ENCODE results near the gene PRSS33. TPM values are rescaled to one million over a fixed set of nuclear protein-coding genes. Genes with fewer than 3 reads are reported as not detected.

PRSS33 gene
- total and polyA plus RNA-seq, 9 of the 15 experiments (the other 6 are each of a cell fraction or from before 2014, with no cell fraction given) = not detected

- ChIA-PET POLR2A (interaction anchor here (1.7 to 9.0 kb wide), 3 partner anchors 8 to 13 kb away, joined by 5 to 96 read pairs (median 8); partner anchors contain the start of gene SRRM2), CTCF (ENCODE audit: low intra/inter-chr PET ratio) (no interaction called here)
- no peak for FAIRE-seq
- Histone ChIP-seq H3K4me2 (ENCODE audit: insufficient read depth, low read length) (no peak overlapping the region), H2AFZ (ENCODE audit: low read depth, low read length) (no peak overlapping the region), H3K27me3 (ENCODE audit: control insufficient read depth in 2 of 2, insufficient read depth in 2 of 2, low read length in 2 of 2) (no peaks in the 10 kb centered on the region), H3K4me1 (replicated peaks in 1 of 2; ENCODE audit: control insufficient read depth in 2 of 2, insufficient read depth in 2 of 2, low read length in 2 of 2) (peaks cover 3 to 21% of the 10 kb centered on the region in 2 experiments; a peak in 4 of 5 replicates), H3K79me2 (ENCODE audit: control insufficient read depth, insufficient read depth, low read length) (peaks cover 95% of the 10 kb centered on the region), H3K36me3 (ENCODE audit: control insufficient read depth, insufficient read depth, low read length) (peaks cover 100% of the 10 kb centered on the region), H3K9ac (ENCODE audit: insufficient read depth in 1 of 2, low read depth in 2 of 2, low read length in 2 of 2) (no peak overlapping the region), H3K9me1 (ENCODE audit: control insufficient read depth, insufficient read depth, low read length) (no peaks in the 10 kb centered on the region), H4K20me1 (replicated peaks; ENCODE audit: control insufficient read depth, insufficient read depth, low read length) (peaks cover under 1% of the 10 kb centered on the region; the same call in 1 of the 2 replicates), H3K9me3 (replicated peaks; ENCODE audit: control insufficient read depth, insufficient read depth, low read depth, low read length) (peaks cover 20% of the 10 kb centered on the region), H3K4me3 (no peak overlapping the region), H3K27ac (ENCODE audit: extremely low read depth, low read depth, low read length) (no peak overlapping the region)
- DNase-seq (ENCODE audit: extremely low read depth in 1 of 4, low spot score in 3 of 4) = no peak
- ATAC-seq = no peak
- intact Hi-C loops (cut with micrococcal nuclease) = no loop called here
- WGBS (ENCODE audit: insufficient coverage, low coverage, missing lambda C conversion rate) = 97% methylated on average over 6 of the region's 6 CpGs
- in situ Hi-C loops (cut with MboI) = no loop called here
- BruUV-seq (replicated peaks) = no TSS peak
- TF ChIP-seq BCL6 (CRISPR knock-in tag; IDR thresholded peaks at IDR 0.05) (no peak), ZNF583 (CRISPR knock-in tag; IDR thresholded peaks at IDR 0.05) (no peak), HLTF (IDR thresholded peaks at IDR 0.05) (no peak), TEAD4 (IDR thresholded peaks at IDR 0.05; ENCODE audit: low read length) (no peak), TEAD4 (CRISPR knock-in tag; IDR thresholded peaks at IDR 0.05; ENCODE audit: borderline replicate concordance) (no peak), RREB1 (CRISPR knock-in tag; IDR thresholded peaks at IDR 0.05) (no peak), JUNB (CRISPR knock-in tag; conservative IDR thresholded peaks at IDR 0.05) (no peak), SUPT5H (IDR thresholded peaks at IDR 0.05) (peak; percentile 45; the same call in 1 of the 2 replicates), ILF3 (IDR thresholded peaks at IDR 0.05; ENCODE audit: borderline replicate concordance) (no peak), SMAD3 (CRISPR knock-in tag; conservative IDR thresholded peaks at IDR 0.05) (no peak), KDM5B (IDR thresholded peaks at IDR 0.05; ENCODE audit: insufficient replicate concordance, low read depth, low read length) (no peak), TEAD2 (tag; IDR thresholded peaks at IDR 0.05) (no peak), ATF6 (CRISPR knock-in tag; IDR thresholded peaks at IDR 0.05) (no peak), FOXO4 (CRISPR knock-in tag; IDR thresholded peaks at IDR 0.05) (no peak), SREBF1 (IDR thresholded peaks at IDR 0.05; ENCODE audit: borderline replicate concordance, low read depth, low read length) (no peak), EGR1 (conservative IDR thresholded peaks at IDR 0.05) (no peak)
Observed at GRCh38 chr16:2763173-2763572, 24.2 kb downstream of the PRSS33 start.

Measured in K562 (cell line).